IMR-90 (cell line): ENCODE measurements around the gene PGGHG. TPM values are rescaled to one million over a fixed set of nuclear protein-coding genes. Genes with fewer than 3 reads are reported as not detected.
"Not testable (repeated sequence)": the region's sequence is repeated elsewhere in the genome, so short reads cannot be mapped to it uniquely, and the experiment has no call there.

ENCODE experiments used
- ATAC-seq: fragments of 200-7000 bp; cut with Tn5 transposase; 2 replicates; pipeline ENCODE4 v1.9.1; 2020; ENCODE audit warnings: low read depth, mild to moderate bottlenecking, moderate library complexity
- BruUV-seq: library from RNA; stranded (reverse); fragments of 400-500 nt; replicated peaks from 2 replicates; lab custom pipeline; 2021; lab: Mats Ljungman, UMichigan
- CTCF ChIA-PET: fragments of 300-600 bp; formaldehyde crosslinking; extraction: SDS; loops from one replicate; lab custom pipeline; 2021; ENCODE audit warnings: antibody characterized with exemption; lab: Yijun Ruan, JAX
- POLR2A ChIA-PET: fragments of 300-600 bp; sonication (Branson Sonifier 250); formaldehyde crosslinking; loops from one replicate; lab custom pipeline; 2022; ENCODE audit warnings: antibody characterized with exemption; ENCODE audit not compliant: unreplicated experiment; lab: Charles Lee
- DNase-seq: peaks from one replicate; pipeline ENCODE4 v3.0.0; 2013
- H2AFZ ChIP-seq: replicated peaks from 2 replicates; pipeline ENCODE3; 2013; ENCODE audit warnings: low read length, mild to moderate bottlenecking; ENCODE audit not compliant: poor library complexity
- H2AK5ac ChIP-seq: 2 replicates; pipeline ENCODE4 v1.6.1; 2013; ENCODE audit warnings: low read depth, low read length, inconsistent platforms
- H2AK9ac ChIP-seq: replicated peaks from 2 replicates; pipeline ENCODE3; 2013; ENCODE audit warnings: mild to moderate bottlenecking, low read depth, low read length, moderate library complexity; ENCODE audit not compliant: poor library complexity
- H2BK120ac ChIP-seq: 2 replicates; pipeline ENCODE4 v1.6.1; 2013; ENCODE audit warnings: low read depth, low read length, inconsistent platforms
- H2BK15ac ChIP-seq: 3 replicates; pipeline ENCODE4 v1.6.1; 2013; ENCODE audit warnings: low read depth, low read length, inconsistent platforms
- H2BK20ac ChIP-seq: 2 replicates; pipeline ENCODE4 v1.6.1; 2013; ENCODE audit warnings: low read depth, mild to moderate bottlenecking, inconsistent platforms, low read length, moderate library complexity
- H2BK5ac ChIP-seq: 2 replicates; pipeline ENCODE4 v1.6.1; 2013; ENCODE audit warnings: mild to moderate bottlenecking, low read depth, low read length, inconsistent platforms; ENCODE audit not compliant: poor library complexity, severe bottlenecking
- H3K14ac ChIP-seq: replicated peaks from 2 replicates; pipeline ENCODE4 v1.6.1; 2013; ENCODE audit warnings: low read depth, low read length, inconsistent platforms
- H3K18ac ChIP-seq: 2 replicates; pipeline ENCODE4 v1.6.1; 2013; ENCODE audit warnings: low read depth, low read length, control low read depth
- H3K23ac ChIP-seq: 2 replicates; pipeline ENCODE4 v1.6.1; 2013; ENCODE audit warnings: low read depth, low read length, inconsistent platforms
- H3K27ac ChIP-seq: 2 replicates; pipeline ENCODE4 v1.5.1; 2013; ENCODE audit warnings: mild to moderate bottlenecking, control low read depth, low read length; ENCODE audit not compliant: insufficient read depth
- H3K27me3 ChIP-seq: 2 replicates; pipeline ENCODE4 v1.6.1; 2013; ENCODE audit warnings: low read length; ENCODE audit not compliant: control insufficient read depth, insufficient read depth
- H3K36me3 ChIP-seq: 2 replicates; pipeline ENCODE4 v1.6.1; 2013; ENCODE audit warnings: low read length, mixed read lengths; ENCODE audit not compliant: control insufficient read depth, insufficient read depth
- H3K4ac ChIP-seq: 2 replicates; pipeline ENCODE4 v1.6.1; 2013; ENCODE audit warnings: low read depth, low read length, inconsistent platforms
- H3K4me1 ChIP-seq: 2 replicates; pipeline ENCODE4 v1.6.1; 2013; ENCODE audit warnings: low read length, mixed read lengths; ENCODE audit not compliant: control insufficient read depth, insufficient read depth
- H3K4me2 ChIP-seq: 2 replicates; pipeline ENCODE4 v1.6.1; 2013; ENCODE audit warnings: low read depth, mild to moderate bottlenecking, control low read depth, low read length, moderate library complexity
- H3K4me3 ChIP-seq: 2 replicates; pipeline ENCODE4 v1.5.1; 2013; ENCODE audit warnings: low read depth, mild to moderate bottlenecking, control low read depth, low read length, moderate library complexity; ENCODE audit not compliant: insufficient read depth
- H3K56ac ChIP-seq: 2 replicates; pipeline ENCODE4 v1.6.1; 2013; ENCODE audit warnings: low read length, inconsistent platforms; ENCODE audit not compliant: insufficient read depth; ENCODE audit errors: extremely low read depth
- H3K79me1 ChIP-seq, 2 experiments: 2 replicates each; pipeline ENCODE4 v1.6.1; 2013; ENCODE audit warnings: low read length in 2 of 2, inconsistent platforms in 1 of 2, low read depth in 1 of 2
- H3K9ac ChIP-seq: 2 replicates; pipeline ENCODE4 v1.6.1; 2013; ENCODE audit warnings: low read depth, low read length, control low read depth
- H3K9me1 ChIP-seq: 2 replicates; pipeline ENCODE4 v1.6.1; 2013; ENCODE audit warnings: low read length, inconsistent platforms; ENCODE audit not compliant: insufficient read depth
- H3K9me3 ChIP-seq: 2 replicates; pipeline ENCODE4 v1.6.1; 2013; ENCODE audit warnings: low read length; ENCODE audit not compliant: control insufficient read depth, insufficient read depth
- H4K20me1 ChIP-seq: 2 replicates; pipeline ENCODE4 v1.6.1; 2013; ENCODE audit warnings: low read length, inconsistent platforms; ENCODE audit not compliant: insufficient read depth
- H4K5ac ChIP-seq: 2 replicates; pipeline ENCODE4 v1.6.1; 2013; ENCODE audit warnings: mild to moderate bottlenecking, low read depth, low read length, control low read depth
- H4K8ac ChIP-seq, 2 experiments: 2 replicates each; pipeline ENCODE4 v1.6.1; 2013; ENCODE audit warnings: low read depth in 2 of 2, low read length in 2 of 2, control low read depth in 1 of 2, inconsistent platforms in 1 of 2
- H4K91ac ChIP-seq: 2 replicates; pipeline ENCODE4 v1.6.1; 2013; ENCODE audit warnings: low read depth, low read length, inconsistent platforms; ENCODE audit not compliant: insufficient read depth
- WGBS, 2 experiments: methylation state at CpG; one replicate each; pipeline versions ENCODE4 v1.1.5 to v1.1.7; 2013; ENCODE audit warnings: missing lambda C conversion rate in 2 of 2; ENCODE audit not compliant: insufficient read length in 1 of 2; ENCODE audit errors: extremely low coverage in 2 of 2; 5-methylcytosine and 5-hydroxymethylcytosine counted together
- dilution Hi-C: fragments of 300-500 bp; cut with HindIII; formaldehyde crosslinking; loops from one replicate; pipeline ENCODE4 v1.14.3; 2018; ENCODE audit warnings: low sequenced_read_pairs; ENCODE audit not compliant: unreplicated experiment
- in situ Hi-C: fragments of 300-500 bp; cut with MboI; formaldehyde crosslinking; loops from 3 replicates; pipeline ENCODE4 v1.14.3; 2019; ENCODE audit warnings: low sequenced_read_pairs, inconsistent platforms, mixed read lengths
- intact Hi-C: fragments of 100-400 bp; cut with micrococcal nuclease; formaldehyde crosslinking; loops from 2 replicates; pipeline ENCODE4 v1.10.0; 2022
- polyA plus RNA-seq, 3 experiments: library from polyadenylated mRNA; depleted of rRNA; stranded (reverse); fragments of >200 nt; gene quantifications; 2 replicates each; pipeline ENCODE4 v1.2.3, GENCODE V29; 2012; ENCODE audit warnings: low replicate concordance in 1 of 3
- total RNA-seq: library from RNA; depleted of rRNA; stranded (reverse); fragments of >200 nt; gene quantifications from 2 replicates; pipeline ENCODE4 v1.2.3, GENCODE V29; 2012

The PGGHG gene
- total and polyA plus RNA-seq, 2 of the 4 experiments (the other 2 are of a cell fraction), result 1.8 to 17.0 TPM

DNA sequence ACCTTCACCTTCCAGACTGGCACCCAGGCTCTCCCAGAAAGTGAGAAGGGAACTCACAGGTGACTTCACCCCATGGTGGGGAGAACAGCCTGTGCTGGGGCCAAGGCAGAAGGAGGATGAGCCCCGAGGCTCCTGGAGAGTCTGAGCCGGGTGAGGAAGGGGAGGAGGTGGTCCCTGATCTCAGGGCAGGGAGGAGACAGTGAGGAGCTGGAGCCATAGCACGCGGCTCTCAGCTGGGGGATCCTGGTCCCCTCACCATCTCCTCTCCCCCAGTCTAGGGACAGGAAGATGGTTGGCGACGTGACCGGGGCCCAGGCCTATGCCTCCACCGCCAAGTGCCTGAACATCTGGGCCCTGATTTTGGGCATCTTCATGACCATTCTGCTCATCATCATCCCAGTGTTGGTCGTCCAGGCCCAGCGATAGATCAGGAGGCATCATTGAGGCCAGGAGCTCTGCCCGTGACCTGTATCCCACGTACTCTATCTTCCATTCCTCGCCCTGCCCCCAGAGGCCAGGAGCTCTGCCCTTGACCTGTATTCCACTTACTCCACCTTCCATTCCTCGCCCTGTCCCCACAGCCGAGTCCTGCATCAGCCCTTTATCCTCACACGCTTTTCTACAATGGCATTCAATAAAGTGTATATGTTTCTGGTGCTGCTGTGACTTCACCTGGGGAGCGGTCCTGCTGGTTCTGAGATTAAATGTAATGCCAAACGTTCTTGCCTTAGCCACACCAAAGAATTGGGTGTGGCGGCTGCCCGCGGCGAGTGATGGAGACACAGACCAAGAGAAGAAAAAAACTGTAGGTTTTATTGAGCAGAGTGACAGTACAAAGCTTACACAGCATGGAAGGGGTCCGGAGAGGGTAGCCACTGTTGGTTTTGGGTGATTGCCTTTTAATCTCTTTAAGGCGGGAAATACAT is 20.1 kb downstream of the PGGHG start:
- CTCF ChIA-PET, result not testable (repeated sequence)
- intact Hi-C loops, result loop anchor here (5.0 kb wide), 1 partner anchor 102 kb away; the partner anchor contains the start of genes BET1L and RIC8A
- ATAC-seq, result peak; percentile 0

DNA sequence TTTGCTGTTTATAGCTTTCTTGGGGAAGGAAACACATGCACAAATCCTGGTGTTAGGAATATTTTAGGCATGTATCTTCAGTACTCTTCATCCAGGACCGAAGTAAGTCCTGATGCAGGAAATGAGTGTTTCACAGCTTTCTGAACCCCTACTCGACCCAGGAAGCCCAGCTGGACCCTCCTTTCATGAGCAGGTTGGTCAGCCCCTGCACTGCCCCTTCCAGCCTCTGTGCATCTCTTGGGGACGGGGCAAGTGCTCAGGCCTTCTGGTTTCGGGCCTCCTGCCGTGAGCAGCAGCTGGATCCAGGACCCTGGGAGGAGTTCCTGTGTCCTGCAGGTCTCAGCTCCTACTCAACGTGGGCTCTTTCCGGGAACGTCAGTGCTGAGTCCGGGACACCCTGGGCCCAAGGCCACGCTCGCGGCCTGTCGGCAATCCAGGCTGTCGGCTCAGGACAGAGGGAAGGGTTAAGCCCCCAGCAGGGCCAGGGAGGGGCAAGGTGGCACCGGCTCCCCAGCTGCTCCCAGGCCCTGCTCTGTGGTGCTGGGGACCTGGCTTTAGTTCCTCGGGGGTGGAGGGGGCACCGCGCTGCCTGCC is 21.1 kb downstream of the PGGHG start:
- POLR2A ChIA-PET, result interaction anchor here (0.6 kb wide), 1 partner anchor 46 kb away, joined by 4 read pairs; no protein-coding TSS in a partner anchor
- peak overlapping the region; percentile 91; the same call in 1 of the 2 replicates for H3K23ac ChIP-seq
- DNase-seq (peak; percentile 20), ATAC-seq (peak; percentile 0; the same call in 1 of the 2 replicates)
- H3K36me3 ChIP-seq, H3K9me1 ChIP-seq, H2AK9ac ChIP-seq, CTCF ChIA-PET, dilution Hi-C loops, H2BK15ac ChIP-seq, H2AFZ ChIP-seq, H3K9me3 ChIP-seq, H2BK20ac ChIP-seq, H3K27me3 ChIP-seq, H4K20me1 ChIP-seq, BruUV-seq: not testable (repeated sequence)
- H4K8ac ChIP-seq, result peak overlapping the region in 1 of 2 experiments; percentile 48; a peak in 1 of 4 replicates
- peak overlapping the region; percentile 58; the same call in 1 of the 2 replicates for H4K5ac ChIP-seq
- H3K56ac ChIP-seq, result peak overlapping the region; percentile 54
- peak overlapping the region; percentile 77; the same call in 1 of the 2 replicates for H2BK120ac ChIP-seq
- peak overlapping the region; percentile 90 for H3K4ac ChIP-seq
- H2AK5ac ChIP-seq, result peak overlapping the region; percentile 83
- in situ Hi-C loops, result loop anchor here (10.0 kb wide), 2 partner anchors 45 to 145 kb away; partner anchors contain the start of gene PTDSS2
- H3K4me1 ChIP-seq, result peaks cover 22% of the 10 kb centered on the region
- peak overlapping the region; percentile 89 for H3K4me2 ChIP-seq
- H3K27ac ChIP-seq, result peak overlapping the region; percentile 73
- peak overlapping the region; percentile 60 for H2BK5ac ChIP-seq
- intact Hi-C loops, result loop anchor here (5.0 kb wide), 1 partner anchor 103 kb away; the partner anchor contains the start of genes BET1L and RIC8A
- peak overlapping the region; percentile 86 for H3K9ac ChIP-seq
- H3K4me3 ChIP-seq, result peak overlapping the region; percentile 53
- WGBS, 2 experiments, result 0% methylated on average over 1 of the region's 18 CpGs; no CpG with 5 or more reads in 1 of the 2 experiments
- H4K91ac ChIP-seq, result peak overlapping the region; percentile 63; the same call in 1 of the 2 replicates
- H3K79me1 ChIP-seq, result peaks cover 3 to 35% of the 10 kb centered on the region in 2 experiments; a peak in 3 of 4 replicates
- H3K18ac ChIP-seq, result peak overlapping the region; percentile 69
- H3K14ac ChIP-seq, result peak overlapping the region; percentile 92; the same call in 1 of the 2 replicates

More for the DNA sequence above, 20.1 kb downstream of the PGGHG start:
- H3K4ac ChIP-seq, result peak overlapping the region; percentile 90
- peak overlapping the region; percentile 74 for H3K9ac ChIP-seq
- peak overlapping the region; percentile 24; the same call in 1 of the 2 replicates for H3K56ac ChIP-seq
- H4K91ac ChIP-seq, result peak overlapping the region; percentile 80
- H2BK20ac ChIP-seq, H3K18ac ChIP-seq, H4K20me1 ChIP-seq, H3K9me1 ChIP-seq, H2AFZ ChIP-seq, DNase-seq, H3K36me3 ChIP-seq, dilution Hi-C loops, H3K9me3 ChIP-seq, H3K27me3 ChIP-seq: not testable (repeated sequence)
- TSS peak; percentile 100 for BruUV-seq
- H3K14ac ChIP-seq, result peak overlapping the region; percentile 67; the same call in 1 of the 2 replicates
- peak overlapping the region; percentile 89 for H3K4me2 ChIP-seq
- peak overlapping the region; percentile 53 for H3K4me3 ChIP-seq
- H4K5ac ChIP-seq, result peak overlapping the region; percentile 42; the same call in 1 of the 2 replicates
- peak overlapping the region; percentile 19 for H3K27ac ChIP-seq
- H3K23ac ChIP-seq, result peak overlapping the region; percentile 83
- peak overlapping the region; percentile 80 for H2AK5ac ChIP-seq
- H2BK120ac ChIP-seq, result peak overlapping the region; percentile 20; the same call in 1 of the 2 replicates
- H3K79me1 ChIP-seq, result peaks cover 0 to 25% of the 10 kb centered on the region in 2 experiments; a peak in 2 of 4 replicates
- POLR2A ChIA-PET, result interaction anchor here (0.6 kb wide), 1 partner anchor 47 kb away, joined by 4 read pairs; no protein-coding TSS in a partner anchor
- H2BK15ac ChIP-seq, result peak overlapping the region; percentile 12; the same call in 2 of the 3 replicates
- WGBS, 2 experiments, result 67% methylated on average over 8 of the region's 24 CpGs; no CpG with 5 or more reads in 1 of the 2 experiments
- H3K4me1 ChIP-seq, result peaks cover 20% of the 10 kb centered on the region
- H2BK5ac ChIP-seq, result peak overlapping the region; percentile 58
- in situ Hi-C loops, result loop anchor here (10.0 kb wide), 2 partner anchors 46 to 146 kb away; partner anchors contain the start of gene PTDSS2
- H2AK9ac ChIP-seq, result peak overlapping the region; percentile 60
- H4K8ac ChIP-seq, result peak overlapping the region; percentile 2 to 77; a peak in 3 of 4 replicates
